H9 (cell line): ENCODE data around the gene ELFN2. TPM values are rescaled to one million over a fixed set of nuclear protein-coding genes. Genes with fewer than 3 reads are reported as not detected.

ENCODE experiments used
- DNase-seq: peaks from one replicate; pipeline ENCODE4 v3.0.0-alpha.2; 2017
- H2AFZ ChIP-seq: one replicate; pipeline ENCODE4 v1.6.1; 2013; ENCODE audit warnings: mild to moderate bottlenecking, low read length, control low read depth, moderate library complexity
- H2AK5ac ChIP-seq: 2 replicates; pipeline ENCODE4 v1.6.1; 2013; ENCODE audit warnings: low read length, control low read depth, mixed read lengths; ENCODE audit not compliant: insufficient read length
- H2BK120ac ChIP-seq: one replicate; pipeline ENCODE4 v1.6.1; 2013; ENCODE audit warnings: low read depth, mild to moderate bottlenecking, low read length, control low read depth, inconsistent platforms; ENCODE audit not compliant: poor library complexity, severe bottlenecking
- H2BK12ac ChIP-seq: 2 replicates; pipeline ENCODE4 v1.6.1; 2013; ENCODE audit warnings: low read length, control low read depth, mixed read lengths, low read depth; ENCODE audit not compliant: insufficient read length
- H2BK15ac ChIP-seq: 2 replicates; pipeline ENCODE4 v1.6.1; 2013; ENCODE audit warnings: low read depth, low read length, control low read depth
- H2BK20ac ChIP-seq: one replicate; pipeline ENCODE4 v1.6.1; 2013; ENCODE audit warnings: low read depth, mild to moderate bottlenecking, low read length, control low read depth, inconsistent platforms; ENCODE audit not compliant: poor library complexity, severe bottlenecking
- H2BK5ac ChIP-seq: 2 replicates; pipeline ENCODE4 v1.6.1; 2013; ENCODE audit warnings: low read length, control low read depth, mixed read lengths; ENCODE audit not compliant: insufficient read length
- H3K14ac ChIP-seq: 2 replicates; pipeline ENCODE4 v1.6.1; 2013; ENCODE audit warnings: low read length, control low read depth; ENCODE audit not compliant: insufficient read depth
- H3K18ac ChIP-seq: 2 replicates; pipeline ENCODE4 v1.6.1; 2013; ENCODE audit warnings: low read depth, mild to moderate bottlenecking, mixed read lengths, low read length, control low read depth; ENCODE audit not compliant: insufficient read length
- H3K23ac ChIP-seq: 2 replicates; pipeline ENCODE4 v1.6.1; 2013; ENCODE audit warnings: low read length, control low read depth, mixed read lengths, low read depth; ENCODE audit not compliant: insufficient read length
- H3K23me2 ChIP-seq: 2 replicates; pipeline ENCODE4 v1.6.1; 2013; ENCODE audit warnings: low read depth, mild to moderate bottlenecking, mixed read lengths, low read length, control low read depth; ENCODE audit not compliant: insufficient read length, poor library complexity, severe bottlenecking
- H3K27ac ChIP-seq: 2 replicates; pipeline ENCODE4 v1.5.1; 2013; ENCODE audit warnings: low read length, control low read depth, mixed read lengths, low read depth; ENCODE audit not compliant: insufficient read length
- H3K27me3 ChIP-seq: 2 replicates; pipeline ENCODE4 v1.6.1; 2013; ENCODE audit warnings: low read length, control low read depth, inconsistent platforms; ENCODE audit not compliant: insufficient read depth
- H3K4ac ChIP-seq: 2 replicates; pipeline ENCODE4 v1.6.1; 2013; ENCODE audit warnings: low read depth, mild to moderate bottlenecking, control low read depth, inconsistent platforms, low read length, moderate library complexity
- H3K4me1 ChIP-seq: 2 replicates; pipeline ENCODE4 v1.6.1; 2013; ENCODE audit warnings: low read length, control low read depth, inconsistent platforms; ENCODE audit not compliant: insufficient read depth
- H3K4me2 ChIP-seq: 2 replicates; pipeline ENCODE4 v1.6.1; 2013; ENCODE audit warnings: low read length, control low read depth, mixed read lengths; ENCODE audit not compliant: insufficient read length, insufficient read depth
- H3K56ac ChIP-seq: 2 replicates; pipeline ENCODE4 v1.6.1; 2013; ENCODE audit warnings: low read depth, mild to moderate bottlenecking, mixed read lengths, low read length, control low read depth; ENCODE audit not compliant: insufficient read length
- H3K79me1 ChIP-seq: 2 replicates; pipeline ENCODE4 v1.6.1; 2013; ENCODE audit warnings: low read depth, mild to moderate bottlenecking, moderate library complexity, low read length, control low read depth, inconsistent platforms; ENCODE audit not compliant: insufficient read depth, poor library complexity, severe bottlenecking
- H3K79me2 ChIP-seq: 2 replicates; pipeline ENCODE4 v1.6.1; 2013; ENCODE audit warnings: low read length, control low read depth, inconsistent platforms; ENCODE audit not compliant: insufficient read depth
- H3K9ac ChIP-seq: 2 replicates; pipeline ENCODE4 v1.6.1; 2013; ENCODE audit warnings: low read length, control low read depth, mixed read lengths; ENCODE audit not compliant: insufficient read length; ENCODE audit errors: extremely low read depth
- H3K9me3 ChIP-seq: one replicate; pipeline ENCODE4 v1.6.1; 2013; ENCODE audit warnings: low read depth, low read length, inconsistent platforms; ENCODE audit not compliant: control insufficient read depth
- H3T11ph ChIP-seq: one replicate; pipeline ENCODE4 v1.6.1; 2013; ENCODE audit warnings: mild to moderate bottlenecking, low read length, control low read depth, inconsistent platforms
- H4K20me1 ChIP-seq: one replicate; pipeline ENCODE4 v1.6.1; 2013; ENCODE audit not compliant: control insufficient read depth, insufficient read length, insufficient read depth
- H4K5ac ChIP-seq: 2 replicates; pipeline ENCODE4 v1.6.1; 2013; ENCODE audit warnings: low read depth, mild to moderate bottlenecking, mixed read lengths, low read length, control low read depth; ENCODE audit not compliant: insufficient read length
- H4K8ac ChIP-seq: replicated peaks from 2 replicates; pipeline ENCODE4 v1.6.1; 2013; ENCODE audit warnings: low read length, control low read depth, mixed read lengths, low read depth; ENCODE audit not compliant: insufficient read length
- H4K91ac ChIP-seq: 2 replicates; pipeline ENCODE4 v1.6.1; 2013; ENCODE audit warnings: low read depth, mild to moderate bottlenecking, moderate library complexity, mixed read lengths, low read length, control low read depth; ENCODE audit not compliant: insufficient read length
- H3K27ac Mint-ChIP-seq, 3 experiments: 2 replicates in 2 of 3; 3 replicates in 1 of 3; pipeline ENCODE4 v1.8.0; 2020 to 2021; ENCODE audit warnings: mixed read lengths in 3 of 3, mild to moderate bottlenecking in 1 of 3, moderate library complexity in 1 of 3
- H3K27me3 Mint-ChIP-seq: 2 replicates; pipeline ENCODE4 v1.8.0; 2021; ENCODE audit warnings: low read depth, mild to moderate bottlenecking, moderate library complexity, mixed read lengths
- H3K36me3 Mint-ChIP-seq, 3 experiments: 2 replicates in 2 of 3; 3 replicates in 1 of 3; pipeline ENCODE4 v1.8.0; 2020 to 2021; ENCODE audit warnings: low read depth in 3 of 3, mixed read lengths in 3 of 3; ENCODE audit not compliant: insufficient read depth in 1 of 3
- H3K4me1 Mint-ChIP-seq, 2 experiments: 2 replicates each; pipeline ENCODE4 v1.8.0; 2020; ENCODE audit warnings: mixed read lengths in 2 of 2
- H3K4me3 Mint-ChIP-seq, 2 experiments: 2 replicates in 1 of 2; 3 replicates in 1 of 2; pipeline ENCODE4 v1.8.0; 2020 to 2021; ENCODE audit warnings: mild to moderate bottlenecking in 2 of 2, mixed read lengths in 2 of 2, moderate library complexity in 1 of 2
- H3K9me3 Mint-ChIP-seq, 2 experiments: 2 replicates in 1 of 2; 3 replicates in 1 of 2; pipeline ENCODE4 v1.8.0; 2020; ENCODE audit warnings: mild to moderate bottlenecking in 2 of 2, mixed read lengths in 2 of 2, moderate library complexity in 1 of 2
- WGBS: extraction: QIAGEN DNeasy Blood & Tissue Kit; methylation state at CpG from one replicate; pipeline ENCODE4 v1.1.7; 2013; ENCODE audit warnings: missing lambda C conversion rate, low lambda C conversion rate, mixed read lengths; ENCODE audit not compliant: insufficient read length; ENCODE audit errors: extremely low coverage; 5-methylcytosine and 5-hydroxymethylcytosine counted together
- total RNA-seq: library from RNA; stranded (reverse); gene quantifications from 2 replicates; pipeline ENCODE4 v1.2.1, GENCODE V29; 2021
- TF ChIP-seq, protein P1 (sequence below): fragments of 200-600 bp; sonication (generic); conservative IDR thresholded peaks from 3 replicates; pipeline ENCODE4 v1.8.0; 2021; ENCODE audit warnings: antibody characterized with exemption, mild to moderate bottlenecking

Gene ELFN2
- total RNA-seq, 1 experiment from 2014 or later: 0.70 TPM

DNA sequence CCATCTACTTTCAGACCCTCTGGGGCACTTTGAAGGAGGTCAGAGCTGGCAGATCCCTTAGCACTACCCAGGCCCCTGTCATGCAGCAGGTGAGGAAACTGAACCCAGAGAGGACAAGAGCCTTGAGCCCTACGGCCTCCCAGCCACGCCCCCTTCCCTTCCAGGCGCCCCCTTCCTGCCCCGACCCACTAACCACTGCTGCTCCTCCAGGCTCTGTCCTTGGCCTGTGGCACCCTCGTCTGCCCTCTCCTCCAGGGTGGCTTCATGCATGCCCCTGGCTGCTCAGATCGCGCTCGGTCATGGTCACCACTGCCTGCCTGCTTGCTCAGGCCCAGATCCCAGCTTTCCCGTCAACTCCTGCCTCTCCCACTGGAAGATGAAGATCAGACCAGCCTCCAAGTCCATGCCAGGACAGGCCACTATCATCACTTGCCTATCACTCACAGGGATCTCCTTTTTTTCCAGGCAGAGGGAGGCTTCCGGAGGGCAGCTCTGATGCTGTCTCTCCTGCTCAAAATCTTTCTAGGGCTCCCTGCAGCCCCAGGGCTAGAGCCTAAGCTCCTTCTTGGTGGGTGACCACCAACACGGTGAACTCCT lies 30.7 kb downstream of the ELFN2 start:
- Mint-ChIP-seq H3K4me1 (peaks cover 4 to 33% of the 10 kb centered on the region in 2 experiments), H3K27ac (no peak overlapping the region), H3K4me3 (no peak overlapping the region; a peak in 1 of 5 replicates), H3K36me3 (no peaks in the 10 kb centered on the region), H3K9me3 (no peaks in the 10 kb centered on the region), H3K27me3 (peaks cover 7% of the 10 kb centered on the region)
- no peak overlapping the region for H2AFZ ChIP-seq
- no peak overlapping the region for H4K5ac ChIP-seq
- no peak overlapping the region for H4K91ac ChIP-seq
- H3K27me3 ChIP-seq: no peaks in the 10 kb centered on the region
- no peak overlapping the region for H2BK15ac ChIP-seq
- peak overlapping the region; percentile 8; the same call in 1 of the 2 replicates for H3K14ac ChIP-seq
- H3K79me2 ChIP-seq: no peaks in the 10 kb centered on the region
- no peak overlapping the region for H3K4me2 ChIP-seq
- no peak overlapping the region for H2BK5ac ChIP-seq
- no peaks in the 10 kb centered on the region for H3K4me1 ChIP-seq
- DNase-seq: no peak
- no peak overlapping the region for H3K9ac ChIP-seq
- WGBS: no CpG with 5 or more reads among the region's 11 CpGs
- no peak overlapping the region for H2AK5ac ChIP-seq
- TF ChIP-seq, protein P1, sequence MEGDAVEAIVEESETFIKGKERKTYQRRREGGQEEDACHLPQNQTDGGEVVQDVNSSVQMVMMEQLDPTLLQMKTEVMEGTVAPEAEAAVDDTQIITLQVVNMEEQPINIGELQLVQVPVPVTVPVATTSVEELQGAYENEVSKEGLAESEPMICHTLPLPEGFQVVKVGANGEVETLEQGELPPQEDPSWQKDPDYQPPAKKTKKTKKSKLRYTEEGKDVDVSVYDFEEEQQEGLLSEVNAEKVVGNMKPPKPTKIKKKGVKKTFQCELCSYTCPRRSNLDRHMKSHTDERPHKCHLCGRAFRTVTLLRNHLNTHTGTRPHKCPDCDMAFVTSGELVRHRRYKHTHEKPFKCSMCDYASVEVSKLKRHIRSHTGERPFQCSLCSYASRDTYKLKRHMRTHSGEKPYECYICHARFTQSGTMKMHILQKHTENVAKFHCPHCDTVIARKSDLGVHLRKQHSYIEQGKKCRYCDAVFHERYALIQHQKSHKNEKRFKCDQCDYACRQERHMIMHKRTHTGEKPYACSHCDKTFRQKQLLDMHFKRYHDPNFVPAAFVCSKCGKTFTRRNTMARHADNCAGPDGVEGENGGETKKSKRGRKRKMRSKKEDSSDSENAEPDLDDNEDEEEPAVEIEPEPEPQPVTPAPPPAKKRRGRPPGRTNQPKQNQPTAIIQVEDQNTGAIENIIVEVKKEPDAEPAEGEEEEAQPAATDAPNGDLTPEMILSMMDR: no peak
- no peak overlapping the region for H3K27ac ChIP-seq
- no peaks in the 10 kb centered on the region for H3K79me1 ChIP-seq
- no peak overlapping the region for H3T11ph ChIP-seq
- H3K23me2 ChIP-seq: no peaks in the 10 kb centered on the region
- H3K18ac ChIP-seq: no peak overlapping the region
- H4K8ac ChIP-seq: no peak overlapping the region
- H4K20me1 ChIP-seq: no peaks in the 10 kb centered on the region
- H3K23ac ChIP-seq: no peak overlapping the region
- H3K9me3 ChIP-seq: no peaks in the 10 kb centered on the region
- no peak overlapping the region for H3K56ac ChIP-seq
- H2BK120ac ChIP-seq: no peak overlapping the region
- H3K4ac ChIP-seq: no peak overlapping the region
- H2BK20ac ChIP-seq: no peak overlapping the region
- no peak overlapping the region for H2BK12ac ChIP-seq
